HEK293 (cell line): ENCODE data around the gene CILP.

Experiments used
- CTCF ChIP-seq: fragments of 450-650 bp; formaldehyde crosslinking; IDR thresholded peaks from 2 replicates; pipeline ENCODE4 v1.5.1; 2016; ENCODE audit warnings: missing biosample characterization, missing genetic modification characterization
- ZNF777 ChIP-seq: fragments of 450-650 bp; formaldehyde crosslinking; IDR thresholded peaks from 2 replicates; pipeline ENCODE4 v1.5.1; 2017; ENCODE audit warnings: missing biosample characterization, missing genetic modification characterization, borderline replicate concordance

GRCh38 chr15:65156692-65157091 lies 54.6 kb downstream of the CILP start:
- TF ChIP-seq ZNF777 (tag by site-specific recombination), result no peak
- no peak for TF ChIP-seq CTCF (tag by site-specific recombination)
